Lung (tissue), 16 donors: ENCODE measurements around the gene HES7. TPM values are rescaled to one million over a fixed set of nuclear protein-coding genes. Genes with fewer than 3 reads are reported as not detected.
"Not testable (repeated sequence)": the region's sequence is repeated elsewhere in the genome, so short reads cannot be mapped to it uniquely, and the experiment has no call there.

Experiments used
- ATAC-seq: fragments of 200-7000 bp; cut with Tn5 transposase; one replicate; pipeline ENCODE4 v1.9.1; 2020; ENCODE audit warnings: moderate number of reproducible peaks; ENCODE audit not compliant: insufficient read depth, low FRiP score
- DNase-seq, 3 donors: peaks; one replicate each; pipeline ENCODE4 v3.0.0-alpha.2; 2013 to 2017
- H3K27ac ChIP-seq, 2 donors: one replicate each; pipeline ENCODE4 v1.5.1; 2013; ENCODE audit warnings: mild to moderate bottlenecking in 2 of 2, moderate library complexity in 2 of 2, control low read depth in 1 of 2, inconsistent platforms in 1 of 2, low read depth in 1 of 2, low read length in 1 of 2
- H3K27me3 ChIP-seq, 3 donors: one replicate each; pipeline ENCODE4 v1.5.1; 2013; ENCODE audit warnings: low read length in 2 of 3; ENCODE audit not compliant: control insufficient read depth in 3 of 3, insufficient read depth in 3 of 3
- H3K36me3 ChIP-seq, 4 donors: one replicate each; pipeline ENCODE4 v1.5.1; 2013; ENCODE audit warnings: low read length in 4 of 4, mild to moderate bottlenecking in 1 of 4, moderate library complexity in 1 of 4; ENCODE audit not compliant: control insufficient read depth in 4 of 4, insufficient read depth in 4 of 4
- H3K4me1 ChIP-seq, 5 donors: one replicate each; pipeline ENCODE4 v1.5.1; 2013; ENCODE audit warnings: low read length in 5 of 5, mild to moderate bottlenecking in 2 of 5, moderate library complexity in 1 of 5; ENCODE audit not compliant: control insufficient read depth in 5 of 5, insufficient read depth in 5 of 5
- H3K4me3 ChIP-seq: one replicate; pipeline ENCODE4 v1.5.1; 2013; ENCODE audit warnings: mild to moderate bottlenecking, control low read depth, moderate library complexity
- H3K9ac ChIP-seq, 2 donors: one replicate each; pipeline ENCODE4 v1.5.1; 2013; ENCODE audit warnings: low read length in 2 of 2, control low read depth in 1 of 2; ENCODE audit not compliant: insufficient read depth in 1 of 2
- H3K9me3 ChIP-seq, 4 donors: one replicate each; pipeline ENCODE4 v1.5.1; 2013; ENCODE audit warnings: low read length in 3 of 4, mild to moderate bottlenecking in 1 of 4, moderate library complexity in 1 of 4; ENCODE audit not compliant: control insufficient read depth in 4 of 4, insufficient read depth in 3 of 4
- CTCF ChIP-seq: IDR thresholded peaks from 2 replicates; pipeline ENCODE4 v1.5.1; 2012; ENCODE audit warnings: mild to moderate bottlenecking; ENCODE audit errors: control extremely low read depth, extremely low read depth
- WGBS, 2 donors: extraction: QIAGEN DNeasy Blood & Tissue Kit; methylation state at CpG; one replicate each; pipeline ENCODE4 v1.1.7; 2013; 5-methylcytosine and 5-hydroxymethylcytosine counted together
- long read RNA-seq, 5 donors: transcript quantifications; one replicate each; lab custom pipeline, GENCODE V29; 2026
- polyA plus RNA-seq, 2 donors: library from polyadenylated mRNA; stranded (reverse); fragments of 200-250 nt; gene quantifications; one replicate each; pipeline ENCODE4 v1.2.1, GENCODE V29; 2013
- total RNA-seq, 2 donors: library from RNA; depleted of rRNA in 1 of 2; stranded (reverse); fragments of >200 nt in 1 of 2; gene quantifications; one replicate each; pipeline ENCODE4 v1.2.1, GENCODE V29; 2014 to 2021
- donor health status: control.
- donor health status: control.
- donor health status: Bipolar disorder and iron deficiency.
- donor health status: healthy.
- donor health status: DM: yes; HTN: yes; CAD: no.

HES7 gene
- under 1 TPM in 1 of 2 donors, not detected in 1; 0.55 TPM for total RNA-seq
- under 1 TPM; 0.22 to 0.28 TPM for polyA plus RNA-seq
- long read RNA-seq, donor 1, result 0 reads
- long read RNA-seq, donor 2, result 0 reads
- long read RNA-seq, donor 3, result 0 reads
- long read RNA-seq, donor 4, result 0 reads
- long read RNA-seq, donor 5, result 0 reads

GRCh38 chr17:8123695-8124349 lies at the start of gene HES7:
Gene HES7 (minus strand): TSS chr17:8124106. CDS start chr17:8124084, 22 bp downstream.
- no peak for ATAC-seq
- no peaks in the 10 kb centered on the region for H3K36me3 ChIP-seq
- H3K9ac ChIP-seq, result peak within 1 kb of the TSS in 1 of 2 donors; percentile 36
- TF ChIP-seq CTCF, result no peak
- H3K4me3 ChIP-seq, result peak within 1 kb of the TSS; percentile 29
- WGBS, 2 donors, result 1 to 2% methylated on average over 27 to 29 of the region's 29 CpGs
- no peaks in the 10 kb centered on the region for H3K9me3 ChIP-seq
- peaks cover 0 to 60% (median 33%) of the 10 kb centered on the region in 5 donors for H3K4me1 ChIP-seq
- peaks cover 0 to 45% (median 29%) of the 10 kb centered on the region in 3 donors for H3K27me3 ChIP-seq
- peak in 2 of 3 donors; percentile 43 to 49 for DNase-seq
- H3K27ac ChIP-seq, result no peak within 1 kb of the TSS

- WGBS, 2 donors, result 1% methylated on average over 23 of the region's 23 CpGs
- peaks cover 0 to 35% (median 26%) of the 10 kb centered on the region in 5 donors for H3K4me1 ChIP-seq
These were observed 49.4 kb upstream of the HES7 start for GRCh38 chr17:8173056-8173870.

GRCh38 chr17:8170186-8170585 lies 46.3 kb upstream of the HES7 start:
- DNase-seq, ATAC-seq: not testable (repeated sequence)
- 87 to 93% methylated on average over 19 of the region's 19 CpGs for WGBS, 2 donors

More at GRCh38 chr17:8173056-8173870, 49.4 kb upstream of the HES7 start:
- no peak for TF ChIP-seq CTCF
- peak overlapping the region; percentile 65 to 94 for H3K27ac ChIP-seq
- H3K27me3 ChIP-seq, result no peaks in the 10 kb centered on the region
- peak overlapping the region; percentile 76 to 97 for H3K9ac ChIP-seq
- peak; percentile 93 to 98 (median 97) for DNase-seq
- no peaks in the 10 kb centered on the region for H3K9me3 ChIP-seq
- peak; percentile 85 for ATAC-seq
- no peaks in the 10 kb centered on the region for H3K36me3 ChIP-seq
- H3K4me3 ChIP-seq, result no peak overlapping the region

GRCh38 chr17:8167526-8167925 lies 43.6 kb upstream of the HES7 start:
- no peak overlapping the region for H3K9ac ChIP-seq
- WGBS, 2 donors, result 85 to 92% methylated on average over 3 of the region's 3 CpGs
- H3K27me3 ChIP-seq, result no peaks in the 10 kb centered on the region
- H3K9me3 ChIP-seq, result no peaks in the 10 kb centered on the region
- ATAC-seq, result no peak
- no peak for DNase-seq
- H3K4me1 ChIP-seq, result peaks cover 10 to 22% (median 12%) of the 10 kb centered on the region in 5 donors
- peaks cover 0 to under 1% (median 0%) of the 10 kb centered on the region in 4 donors for H3K36me3 ChIP-seq
- no peak for TF ChIP-seq CTCF
- H3K4me3 ChIP-seq, result no peak overlapping the region
- no peak overlapping the region for H3K27ac ChIP-seq

More at GRCh38 chr17:8170186-8170585, 46.3 kb upstream of the HES7 start:
- not testable (repeated sequence) for H3K36me3 ChIP-seq, H3K9ac ChIP-seq, H3K27me3 ChIP-seq, H3K9me3 ChIP-seq, H3K27ac ChIP-seq, H3K4me3 ChIP-seq
- H3K4me1 ChIP-seq, result peaks cover 0 to 22% (median 9%) of the 10 kb centered on the region in 5 donors
